Calu3 (cell line): Measurements from ENCODE around the gene SIM1. TPM values are rescaled to one million over a fixed set of nuclear protein-coding genes. Genes with fewer than 3 reads are reported as not detected.

ENCODE experiments used
- BruUV-seq: library from RNA; stranded (reverse); fragments of 400-500 nt; replicated peaks from 2 replicates; lab custom pipeline; 2021; lab: Mats Ljungman, UMichigan
- CTCF ChIA-PET: fragments of 300-600 bp; sonication (Branson Sonifier 250); formaldehyde crosslinking; loops from one replicate; lab custom pipeline; 2022; ENCODE audit warnings: antibody characterized with exemption; lab: Charles Lee
- DNase-seq: peaks from one replicate; pipeline ENCODE4 v3.0.0; 2022
- H3K27ac Mint-ChIP-seq: one replicate; pipeline ENCODE4 v1.8.0; 2022; ENCODE audit warnings: mixed read lengths; ENCODE audit not compliant: unreplicated experiment
- H3K27me3 Mint-ChIP-seq: one replicate; pipeline ENCODE4 v1.8.0; 2022; ENCODE audit warnings: mixed read lengths; ENCODE audit not compliant: unreplicated experiment
- H3K36me3 Mint-ChIP-seq: one replicate; pipeline ENCODE4 v1.8.0; 2022; ENCODE audit warnings: mild to moderate bottlenecking, moderate library complexity, mixed read lengths; ENCODE audit not compliant: insufficient read depth, unreplicated experiment
- H3K4me1 Mint-ChIP-seq: one replicate; pipeline ENCODE4 v1.8.0; 2022; ENCODE audit warnings: mild to moderate bottlenecking, low read depth, mixed read lengths; ENCODE audit not compliant: unreplicated experiment
- H3K4me3 Mint-ChIP-seq: one replicate; pipeline ENCODE4 v1.8.0; 2022; ENCODE audit warnings: mild to moderate bottlenecking, low read depth, moderate library complexity, mixed read lengths; ENCODE audit not compliant: unreplicated experiment
- H3K9me3 Mint-ChIP-seq: one replicate; pipeline ENCODE4 v1.8.0; 2022; ENCODE audit warnings: low read depth, mixed read lengths; ENCODE audit not compliant: unreplicated experiment
- CTCF ChIP-seq: fragments of 200-600 bp; IDR thresholded peaks from one replicate; pipeline ENCODE4 v1.8.0; 2022; ENCODE audit warnings: antibody characterized with exemption; ENCODE audit not compliant: unreplicated experiment
- intact Hi-C: fragments of 100-400 bp; cut with micrococcal nuclease; formaldehyde crosslinking; loops from one replicate; pipeline ENCODE4 v1.10.0; 2022; ENCODE audit not compliant: unreplicated experiment
- total RNA-seq: library from RNA; stranded (reverse); gene quantifications from 2 replicates; pipeline ENCODE4 v1.2.3, GENCODE V29; 2022

Gene SIM1
- total RNA-seq, 1 experiment from 2014 or later: not detected

GRCh38 chr6:100491952-100492670 lies 27.4 kb upstream of the SIM1 start:
- no TSS peak for BruUV-seq
- no peak for TF ChIP-seq CTCF
- no peaks in the 10 kb centered on the region for H3K27me3 Mint-ChIP-seq
- H3K4me3 Mint-ChIP-seq: no peak overlapping the region
- H3K27ac Mint-ChIP-seq: no peak overlapping the region
- H3K4me1 Mint-ChIP-seq: peaks cover 28% of the 10 kb centered on the region
- DNase-seq: no peak
- peaks cover 3% of the 10 kb centered on the region for H3K9me3 Mint-ChIP-seq
- CTCF ChIA-PET: no interaction called here
- peaks cover 8% of the 10 kb centered on the region for H3K36me3 Mint-ChIP-seq
- intact Hi-C loops: no loop called here

DNA sequence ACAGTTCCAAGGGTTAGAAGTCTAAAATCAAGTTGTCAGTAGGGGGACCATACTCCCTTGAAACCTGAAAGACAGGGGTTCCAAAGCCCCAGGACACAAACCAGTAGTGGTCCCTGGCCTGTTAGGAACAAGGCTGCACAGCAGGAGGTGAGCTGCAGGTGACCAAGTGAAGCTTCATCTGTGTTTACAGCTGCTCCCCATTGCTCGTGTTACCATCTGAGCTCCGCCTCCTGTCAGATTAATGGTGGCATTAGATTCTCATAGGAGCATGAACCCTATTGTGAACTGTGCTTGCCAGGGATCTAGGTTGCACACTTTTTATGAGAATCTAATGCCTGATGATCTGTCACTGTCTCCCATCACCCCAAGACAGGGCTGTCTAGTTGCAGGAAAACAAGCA lies 25.3 kb upstream of the SIM1 start:
- H3K4me3 Mint-ChIP-seq: no peak overlapping the region
- intact Hi-C loops: no loop called here
- H3K9me3 Mint-ChIP-seq: no peaks in the 10 kb centered on the region
- peaks cover 28% of the 10 kb centered on the region for H3K4me1 Mint-ChIP-seq
- peaks cover 8% of the 10 kb centered on the region for H3K36me3 Mint-ChIP-seq
- no peak for TF ChIP-seq CTCF
- no peaks in the 10 kb centered on the region for H3K27me3 Mint-ChIP-seq
- no TSS peak for BruUV-seq
- CTCF ChIA-PET: no interaction called here
- no peak for DNase-seq
- no peak overlapping the region for H3K27ac Mint-ChIP-seq

DNA sequence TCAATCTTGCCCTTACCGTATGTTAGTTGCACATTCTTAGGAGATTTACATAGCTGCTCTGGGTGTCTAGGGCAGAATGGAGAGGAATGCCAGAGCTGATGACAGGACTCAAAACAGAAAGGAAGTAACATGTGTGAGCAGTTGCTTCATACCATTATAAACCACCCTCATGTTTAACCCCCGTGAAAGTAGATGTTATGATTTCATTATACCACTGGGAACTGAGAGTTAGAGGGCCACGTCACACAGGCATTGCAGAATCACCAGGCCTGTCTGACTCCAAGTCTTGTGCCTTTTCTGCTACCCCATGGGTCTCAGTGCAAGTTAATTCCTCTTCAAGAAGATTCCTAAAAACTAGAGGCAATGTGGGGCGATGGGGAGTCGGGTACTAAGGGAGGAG lies 23.5 kb upstream of the SIM1 start:
- Mint-ChIP-seq H3K9me3 (no peaks in the 10 kb centered on the region), H3K4me1 (peaks cover 26% of the 10 kb centered on the region), H3K27me3 (no peaks in the 10 kb centered on the region), H3K27ac (no peak overlapping the region), H3K4me3 (no peak overlapping the region), H3K36me3 (peaks cover 6% of the 10 kb centered on the region)
- DNase-seq: no peak
- no peak for TF ChIP-seq CTCF
- CTCF ChIA-PET: no interaction called here
- intact Hi-C loops: no loop called here
- BruUV-seq: no TSS peak

GRCh38 chr6:100487638-100488037 lies 22.9 kb upstream of the SIM1 start:
- no peak overlapping the region for H3K4me3 Mint-ChIP-seq
- TF ChIP-seq CTCF: no peak
- peaks cover 25% of the 10 kb centered on the region for H3K4me1 Mint-ChIP-seq
- no peaks in the 10 kb centered on the region for H3K27me3 Mint-ChIP-seq
- no TSS peak for BruUV-seq
- H3K9me3 Mint-ChIP-seq: no peaks in the 10 kb centered on the region
- H3K36me3 Mint-ChIP-seq: no peaks in the 10 kb centered on the region
- no peak for DNase-seq
- CTCF ChIA-PET: no interaction called here
- no peak overlapping the region for H3K27ac Mint-ChIP-seq
- intact Hi-C loops: no loop called here
